NOMO-1 (cell line): Measurements from ENCODE around the gene AP5B1.

Experiments
- DNase-seq, 2 experiments: peaks; one replicate each; lab custom pipeline; 2025; ENCODE audit not compliant: unreplicated experiment in 2 of 2; lab: John Stamatoyannopoulos, UW

Gene AP5B1

GRCh38 chr11:65786786-65787636 is 6.2 kb upstream of the AP5B1 start, which contains the start of gene OVOL1:
Gene OVOL1 (plus strand): TSS chr11:65787063. CDS start chr11:65787374, 311 bp downstream.
- DNase-seq, result no peak

- DNase-seq, result no peak
Observed at GRCh38 chr11:65786008-65786785, 5.4 kb upstream of the AP5B1 start.

DNA sequence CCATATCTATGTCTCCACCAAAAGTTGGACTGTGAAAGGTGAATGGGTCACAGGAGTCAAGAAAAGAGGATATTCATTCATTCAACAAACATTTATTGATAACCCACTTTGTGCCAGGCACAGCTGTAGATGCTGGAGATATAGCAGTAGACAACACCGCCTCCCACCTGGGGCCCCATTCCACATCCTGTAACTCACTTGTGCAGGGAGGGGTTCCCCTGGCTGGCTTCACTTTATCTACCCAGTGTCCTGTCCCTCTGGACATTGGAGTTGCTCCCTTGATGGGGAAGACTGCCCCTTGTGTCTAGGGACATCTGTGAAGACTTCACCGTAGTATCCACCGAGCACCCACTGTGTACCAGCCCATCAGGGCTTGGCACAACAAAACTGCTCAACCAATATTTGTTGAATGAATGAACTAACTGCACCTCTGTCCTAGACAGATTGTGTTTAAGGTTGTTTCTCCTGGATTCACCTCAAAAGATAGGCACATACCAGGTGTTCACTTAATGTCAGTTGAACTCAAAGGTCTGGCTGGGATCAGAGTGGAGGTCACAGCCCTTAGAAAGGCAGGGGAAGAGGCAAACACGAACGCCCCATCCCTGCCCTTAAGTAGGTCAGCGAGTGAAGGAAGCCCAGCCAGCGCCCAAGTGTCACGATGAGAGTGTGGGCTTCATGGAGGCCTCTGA is 4.7 kb upstream of the AP5B1 start:
- DNase-seq, result no peak

- DNase-seq, result no peak
Observed at GRCh38 chr11:65782816-65783228, 2.0 kb upstream of the AP5B1 start.

- DNase-seq, result no peak
Observed at GRCh38 chr11:65781962-65782815, 1.4 kb upstream of the AP5B1 start.

DNA sequence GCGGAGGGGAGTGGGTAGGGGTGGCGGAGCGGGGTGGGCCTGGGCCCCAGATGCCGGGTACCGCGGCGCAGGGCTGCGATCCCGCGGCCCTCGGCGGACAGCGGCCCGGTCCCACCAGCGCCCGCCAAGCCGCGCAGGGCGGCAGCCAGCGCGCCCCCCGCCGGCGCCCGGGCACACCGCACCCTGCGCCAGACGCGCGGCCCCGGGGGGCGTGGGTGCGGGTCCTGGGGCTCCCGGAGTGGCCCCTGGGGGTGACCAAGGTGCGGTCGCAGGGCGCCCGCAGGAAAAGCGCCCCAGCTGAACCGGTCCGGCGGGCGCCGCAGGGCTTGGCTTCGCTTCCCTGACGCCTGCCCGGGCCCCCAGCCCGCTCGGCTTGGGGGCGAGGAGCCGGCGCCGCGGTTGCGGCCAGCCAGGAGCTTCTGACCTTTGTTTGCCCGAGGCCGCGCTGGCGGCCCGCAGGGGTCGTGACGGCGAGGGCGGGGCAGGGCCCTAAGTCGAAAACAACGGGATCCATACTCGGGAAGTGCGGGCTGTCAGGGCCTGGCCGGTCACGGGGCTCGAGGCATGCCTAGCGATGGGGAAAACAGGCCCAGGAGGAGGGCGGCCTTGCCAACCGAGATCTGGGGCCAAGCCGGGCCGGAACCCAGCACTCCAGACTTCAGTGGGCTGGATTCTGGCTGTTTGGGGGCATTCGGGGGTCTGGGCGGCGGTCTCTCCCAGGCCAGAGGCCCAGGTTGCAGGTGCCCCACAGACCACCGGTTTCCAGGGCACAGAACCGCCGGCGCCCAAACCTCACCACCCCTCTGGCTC is 581 bp upstream of the AP5B1 start:
- DNase-seq, result peak in 1 of 2 experiments; percentile 72

DNA sequence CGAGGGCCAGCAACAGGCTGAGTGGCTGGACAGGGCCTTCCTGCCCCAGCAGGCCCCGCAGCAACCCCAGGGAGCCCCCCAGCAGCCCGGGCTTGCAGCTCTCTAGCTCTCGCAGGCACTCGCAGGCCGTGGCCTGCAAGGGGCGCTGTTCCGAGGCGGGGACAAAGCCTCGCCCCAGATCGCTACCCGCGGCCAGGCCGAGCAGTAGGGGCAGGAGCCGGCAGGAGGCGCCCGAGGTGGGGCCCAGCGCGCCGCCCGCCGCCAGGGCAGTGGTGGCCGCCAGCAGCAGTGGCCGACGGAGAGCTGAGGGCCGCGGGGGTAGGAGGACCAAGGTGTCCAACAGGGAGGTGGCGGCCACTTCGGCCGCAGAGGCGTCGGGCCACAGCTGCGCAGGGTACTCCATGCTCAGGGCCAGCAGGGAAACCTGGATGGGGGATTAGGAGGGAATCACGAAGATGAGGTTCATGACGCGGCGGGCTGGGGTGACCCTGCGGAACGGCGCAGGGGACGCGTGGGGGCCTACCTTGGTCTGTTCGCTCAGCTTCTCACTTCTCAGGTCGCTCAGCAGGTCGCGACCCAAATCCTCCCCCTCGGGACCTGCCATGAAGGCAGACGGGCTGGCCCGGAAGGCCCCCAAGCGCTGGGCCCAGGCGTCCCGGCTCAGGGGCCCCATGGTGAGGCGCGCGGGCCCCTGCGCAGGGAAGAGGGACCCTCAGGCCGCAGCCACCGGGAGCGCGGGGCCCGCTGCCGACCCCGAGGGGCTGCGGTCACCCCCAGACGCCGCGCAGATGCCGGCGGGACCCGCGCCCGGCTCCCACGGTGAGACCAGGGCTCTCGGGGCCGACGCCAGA is 632 bp downstream of the AP5B1 start:
- peak; percentile 87 to 93 for DNase-seq

GRCh38 chr11:65779669-65779918 is 1.2 kb downstream of the AP5B1 start:
- DNase-seq, result no peak

GRCh38 chr11:65778901-65779668 is 1.7 kb downstream of the AP5B1 start:
- DNase-seq, result no peak

GRCh38 chr11:65778431-65778900 is 2.3 kb downstream of the AP5B1 start:
- DNase-seq, result no peak

DNA sequence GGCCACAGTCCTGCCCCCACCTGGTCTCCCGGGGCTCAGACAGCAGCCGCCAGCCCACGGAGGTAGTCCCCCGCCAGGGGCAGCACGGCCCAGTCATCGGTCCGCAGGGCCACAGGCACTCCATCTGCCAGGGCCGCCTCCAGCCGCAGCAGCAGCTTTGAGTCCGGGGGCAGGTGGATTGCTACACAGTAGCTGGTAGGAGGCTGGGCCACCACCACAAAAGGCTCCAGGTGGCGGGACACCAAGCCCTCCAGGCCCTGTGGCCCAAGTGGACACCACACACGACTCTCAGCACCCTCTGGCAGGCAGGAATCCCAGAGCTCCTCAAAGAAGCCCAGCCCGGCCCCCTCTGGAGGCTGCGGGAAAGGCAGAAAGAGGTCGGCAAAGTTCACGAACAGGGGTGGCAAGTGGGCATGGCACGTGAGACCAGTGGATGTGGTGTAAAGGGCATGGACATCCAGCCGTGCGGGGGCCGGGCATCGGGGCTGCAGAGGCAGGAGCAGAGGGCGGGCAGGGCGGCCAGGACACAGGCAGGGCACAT is 2.9 kb downstream of the AP5B1 start:
- no peak for DNase-seq

DNA sequence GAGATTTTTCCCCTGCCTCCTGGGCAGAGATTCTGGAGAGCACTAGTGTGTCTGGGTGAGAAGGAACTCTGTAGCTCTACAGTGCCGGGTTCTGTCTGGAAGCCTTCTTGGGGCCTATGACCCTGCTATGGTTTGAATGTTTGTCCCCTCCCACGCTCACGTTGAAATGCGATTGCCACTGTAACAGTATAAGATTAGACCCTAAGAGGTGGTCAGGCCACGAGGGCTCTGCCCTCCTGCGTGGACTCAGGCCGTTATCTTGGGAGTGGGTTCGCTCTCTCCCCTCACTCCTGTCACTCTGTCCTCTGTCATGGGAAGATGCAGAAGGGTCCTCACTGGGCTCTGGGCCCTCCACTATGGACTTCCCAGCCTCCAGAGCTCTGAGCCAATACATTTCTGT is 3.5 kb downstream of the AP5B1 start:
- no peak for DNase-seq

- no peak for DNase-seq
Observed at GRCh38 chr11:65776710-65777141, 4.0 kb downstream of the AP5B1 start.

- peak; percentile 94 to 98 for DNase-seq
Observed at GRCh38 chr11:65776196-65776595, 4.6 kb downstream of the AP5B1 start.

GRCh38 chr11:65774525-65775306 is 6.1 kb downstream of the AP5B1 start:
- DNase-seq, result no peak

GRCh38 chr11:65773784-65774411 is 6.9 kb downstream of the AP5B1 start:
- DNase-seq, result no peak
